Activated naive CD8-positive, alpha-beta T cell treated with anti-CD3 and anti-CD28 coated beads, Interleukin-2, amount 50 U/mL, for 16 hours (primary cell): ENCODE measurements around the gene CELF5.
"Not testable (repeated sequence)": the region's sequence is repeated elsewhere in the genome, so short reads cannot be mapped to it uniquely, and the experiment has no call there.

ENCODE experiments used
- DNase-seq: peaks from one replicate; pipeline ENCODE4 v3.0.0-alpha.2; 2020; ENCODE audit warnings: low read depth, low spot score

CELF5 gene

GRCh38 chr19:3272952-3273351 is 48.5 kb downstream of the CELF5 start:
- no peak for DNase-seq

GRCh38 chr19:3274245-3274941 is 49.9 kb downstream of the CELF5 start:
- no peak for DNase-seq

GRCh38 chr19:3274942-3275582 is 50.6 kb downstream of the CELF5 start:
- peak; percentile 30 for DNase-seq

DNA sequence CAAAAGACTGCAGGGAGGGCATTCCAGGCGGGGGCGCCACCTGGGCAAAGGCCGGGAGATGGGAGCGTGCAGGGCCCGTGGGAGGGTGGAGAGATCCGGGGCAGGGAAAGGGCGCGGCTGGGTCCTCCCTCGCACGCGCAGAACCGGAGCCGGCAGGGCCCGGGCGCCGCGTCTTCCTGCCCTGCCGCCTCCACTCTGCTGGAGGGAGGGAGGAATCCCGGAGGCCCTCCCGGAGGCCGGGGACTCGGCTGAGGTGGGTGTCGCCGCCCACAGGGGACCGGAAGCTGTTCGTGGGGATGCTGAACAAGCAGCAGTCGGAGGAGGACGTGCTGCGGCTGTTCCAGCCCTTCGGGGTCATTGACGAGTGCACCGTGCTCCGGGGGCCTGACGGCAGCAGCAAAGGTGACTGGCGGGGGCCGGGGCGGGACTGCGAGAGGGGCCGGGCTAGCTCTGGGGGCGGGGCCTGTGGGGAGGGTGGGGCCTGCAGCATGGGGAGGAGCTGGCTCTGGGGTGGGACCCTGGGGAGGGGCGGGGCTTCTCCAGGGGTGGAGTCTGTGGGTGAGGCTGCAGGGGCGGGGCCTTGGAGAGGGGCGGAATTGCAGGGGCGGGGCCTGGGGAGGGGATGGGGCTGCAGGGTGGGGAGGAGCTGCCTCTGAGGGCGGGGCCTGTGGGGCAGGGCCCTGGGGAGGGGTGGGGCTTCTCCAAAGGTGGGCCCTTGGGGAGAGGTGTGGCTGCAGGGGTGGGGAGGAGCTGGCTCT is 51.3 kb downstream of the CELF5 start:
- peak; percentile 91 for DNase-seq

DNA sequence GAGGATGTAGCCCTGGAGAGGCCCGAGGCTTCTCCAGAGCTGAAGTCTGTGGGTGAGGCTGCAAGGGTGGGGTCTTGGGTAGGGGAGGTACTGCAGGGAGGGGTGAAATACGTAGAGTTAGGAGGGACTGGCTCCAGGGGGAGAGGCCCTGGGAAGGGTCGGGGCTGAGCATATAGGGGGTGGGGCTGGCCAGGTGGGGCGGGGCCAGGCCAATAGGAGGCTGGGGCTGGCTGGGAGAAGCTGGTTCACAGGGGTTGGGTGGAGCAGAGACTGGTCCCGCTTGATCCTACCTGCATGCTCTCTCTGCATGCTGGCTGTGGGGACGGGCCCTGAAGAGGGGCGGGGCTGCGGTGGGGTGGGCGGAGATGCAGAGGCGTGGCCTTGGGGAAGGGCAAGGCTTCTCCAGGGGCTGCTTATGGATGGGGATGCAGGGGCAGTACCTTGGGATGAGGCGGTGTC is 51.9 kb downstream of the CELF5 start:
- no peak for DNase-seq

DNA sequence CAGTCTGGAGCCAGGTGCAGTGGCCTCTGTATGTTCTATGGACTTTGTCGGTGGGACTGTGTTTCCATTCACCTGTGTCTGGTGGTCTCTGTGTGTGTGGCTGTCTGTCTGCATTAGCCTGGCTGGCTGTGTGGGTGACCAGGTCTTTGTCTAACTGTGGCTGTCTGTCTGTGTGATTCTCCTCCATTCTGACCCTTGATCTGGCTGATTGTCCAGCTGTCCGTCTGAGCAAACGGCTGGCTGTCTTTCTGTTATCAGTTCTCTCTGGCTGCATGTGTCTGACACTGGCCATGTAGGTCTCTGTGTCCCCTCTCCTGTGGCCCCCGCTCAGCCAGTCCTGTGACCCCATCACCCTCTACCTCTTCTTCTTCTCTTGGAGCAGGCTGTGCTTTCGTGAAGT is 53.2 kb downstream of the CELF5 start:
- DNase-seq: no peak

- DNase-seq: no peak
Measured at GRCh38 chr19:3278294-3278693, 53.8 kb downstream of the CELF5 start.

GRCh38 chr19:3278749-3279148 is 54.3 kb downstream of the CELF5 start:
- no peak for DNase-seq

- no peak for DNase-seq
Measured at GRCh38 chr19:3279306-3279705, 54.8 kb downstream of the CELF5 start.

- DNase-seq: no peak
Measured at GRCh38 chr19:3281026-3281425, 56.6 kb downstream of the CELF5 start.

- no peak for DNase-seq
Measured at GRCh38 chr19:3282155-3282554, 57.7 kb downstream of the CELF5 start.

DNA sequence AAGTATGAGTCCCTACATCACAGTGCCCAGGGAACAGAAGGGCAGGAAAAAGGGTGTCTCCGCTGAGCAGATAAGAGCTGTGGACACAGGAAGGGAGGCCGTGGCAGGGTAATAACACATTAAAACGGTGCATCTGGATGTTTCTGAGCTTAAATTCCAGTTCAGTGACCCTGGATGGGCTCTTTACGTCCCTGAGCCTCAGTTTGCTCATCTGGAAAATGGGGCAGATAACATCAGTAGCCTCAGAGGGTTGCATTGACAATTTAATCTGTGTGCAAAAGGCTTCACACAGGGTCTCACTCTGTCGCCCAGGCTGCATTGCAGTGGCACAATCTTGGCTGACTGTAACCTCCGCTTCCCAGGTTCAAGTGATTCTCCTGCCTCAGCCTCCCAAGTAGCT is 58.1 kb downstream of the CELF5 start:
- no peak for DNase-seq

DNA sequence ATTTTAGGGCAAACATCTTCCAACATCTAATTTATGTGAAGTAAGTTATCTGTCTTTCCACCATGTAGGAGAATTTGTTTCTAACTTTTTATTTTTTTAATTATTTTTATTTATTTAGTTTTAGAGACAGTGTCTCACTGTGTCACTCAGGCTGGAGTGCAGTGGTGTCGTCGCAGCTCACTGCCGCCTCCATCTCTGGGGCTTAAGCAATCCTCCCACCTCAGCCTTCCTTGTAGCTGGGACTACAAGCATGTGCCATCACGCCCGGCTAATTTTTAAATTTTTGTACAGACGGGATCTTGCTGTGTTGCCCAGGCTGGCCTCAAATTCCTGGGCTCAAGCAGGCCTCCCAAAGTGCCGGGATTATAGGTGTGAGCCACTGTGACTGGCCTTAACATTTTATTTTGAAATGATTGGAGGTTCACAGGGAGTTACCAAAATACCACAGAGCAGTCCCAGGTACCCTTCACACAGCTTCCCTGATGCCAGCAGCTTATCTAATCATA is 58.8 kb downstream of the CELF5 start:
- no peak for DNase-seq

- no peak for DNase-seq
Measured at GRCh38 chr19:3283886-3284657, 59.6 kb downstream of the CELF5 start.

DNA sequence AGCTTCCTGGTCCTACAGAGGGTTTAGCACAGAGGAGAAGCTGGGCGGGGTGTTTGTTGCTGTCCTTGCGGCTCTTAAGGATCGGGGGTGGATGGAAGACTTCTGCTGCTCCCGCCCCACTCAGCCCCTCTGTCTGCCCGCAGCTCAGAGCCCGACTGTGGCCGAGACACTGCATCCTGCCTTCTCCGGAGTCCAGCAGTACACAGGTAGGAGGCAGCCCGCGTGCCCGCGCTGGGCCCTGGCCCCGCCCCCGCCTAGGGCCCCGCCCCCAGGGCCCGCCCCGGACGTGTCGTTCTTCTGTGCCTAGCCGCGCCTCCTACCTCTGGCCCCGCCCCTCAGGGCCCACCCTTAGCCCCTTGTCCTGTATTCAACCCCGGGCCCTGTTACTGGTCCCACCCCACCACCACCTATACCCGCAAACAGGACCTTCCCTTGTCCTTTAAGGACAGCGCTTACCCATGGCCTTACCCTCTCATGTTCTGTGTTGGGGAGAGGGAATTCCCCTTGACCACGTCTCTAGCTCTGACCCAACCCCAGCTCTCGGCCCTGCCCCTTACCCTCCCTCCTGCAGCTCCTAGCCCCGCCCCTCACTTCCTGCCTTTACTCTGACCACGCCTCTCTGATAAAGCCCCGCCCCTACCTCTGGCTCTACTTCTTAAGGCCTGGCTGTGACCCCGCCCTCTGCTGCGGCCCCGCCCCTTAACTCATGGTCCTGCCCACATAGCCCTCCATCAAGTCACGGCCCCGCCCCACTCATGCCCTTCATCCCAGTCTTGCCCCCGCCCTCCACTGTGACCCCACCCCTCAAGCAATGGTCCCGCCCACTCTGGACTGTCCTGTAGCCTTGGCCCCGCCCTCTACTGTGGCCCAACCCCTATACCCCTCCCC is 60.5 kb downstream of the CELF5 start:
- DNase-seq: peak; percentile 52

- DNase-seq: peak; percentile 28
Measured at GRCh38 chr19:3285647-3286176, 61.3 kb downstream of the CELF5 start.

DNA sequence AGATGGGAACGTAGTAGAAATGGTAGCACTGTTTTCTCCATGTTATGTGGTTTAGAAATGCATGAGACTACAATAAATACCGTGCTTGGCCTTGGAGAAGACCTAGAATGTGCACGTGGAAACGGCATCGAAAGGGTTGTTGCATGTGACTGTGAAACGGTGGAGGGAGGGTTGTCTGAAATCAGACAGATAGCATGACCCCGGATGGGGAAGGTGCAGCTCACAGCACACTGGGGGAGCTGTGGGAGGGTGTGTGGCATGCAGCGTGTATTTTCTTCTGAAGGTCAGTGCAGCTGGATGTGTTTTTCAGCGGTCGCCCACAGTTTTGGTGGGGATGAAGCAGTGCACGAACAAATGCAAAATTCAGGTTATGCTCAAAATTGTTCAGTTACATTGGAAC is 63.4 kb downstream of the CELF5 start:
- no peak for DNase-seq

DNA sequence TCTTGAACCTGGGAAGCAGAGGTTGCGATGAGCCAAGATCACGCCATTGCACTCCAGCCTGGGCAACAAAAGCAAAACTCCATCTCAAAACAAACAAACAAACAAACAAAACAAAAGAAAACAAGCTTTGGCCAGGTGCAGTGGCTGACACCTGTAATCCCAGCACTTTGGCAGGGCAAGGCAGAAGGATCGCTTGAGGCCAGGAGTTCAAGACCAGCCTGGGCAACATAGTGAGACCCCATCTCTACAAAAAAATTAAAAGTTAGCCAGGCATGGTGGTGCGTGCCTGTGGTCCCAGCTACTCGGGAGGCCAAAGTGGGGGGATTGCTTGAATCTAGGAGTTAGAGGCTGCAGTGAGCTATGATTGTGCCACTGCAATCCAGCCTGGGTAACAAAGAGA is 64.0 kb downstream of the CELF5 start:
- DNase-seq: not testable (repeated sequence)

DNA sequence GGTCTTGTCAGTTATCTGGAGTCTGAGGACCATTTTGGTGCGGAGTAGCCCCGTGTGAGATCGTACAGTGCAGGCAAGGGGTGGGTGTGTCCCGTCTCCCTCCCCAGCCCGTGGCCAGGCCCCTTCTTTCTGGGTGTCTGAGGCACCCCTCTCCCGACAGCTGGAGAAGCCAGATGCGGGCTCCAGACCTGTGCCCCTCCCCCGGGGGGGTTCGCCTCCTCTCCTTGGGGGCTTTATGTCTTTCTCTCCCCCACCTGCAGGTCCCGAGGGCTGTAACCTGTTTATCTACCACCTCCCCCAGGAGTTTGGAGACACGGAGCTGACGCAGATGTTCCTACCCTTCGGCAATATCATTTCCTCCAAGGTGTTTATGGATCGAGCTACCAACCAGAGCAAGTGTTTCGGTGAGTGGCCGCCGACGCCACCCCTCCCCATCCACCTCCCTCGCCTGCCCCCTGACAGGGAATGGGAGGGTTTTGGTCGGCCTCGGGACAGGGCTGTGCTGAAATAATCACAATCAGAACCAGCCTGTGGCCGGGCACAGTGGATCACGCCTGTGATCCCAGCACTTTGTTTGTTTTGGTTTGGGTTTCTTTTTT is 65.6 kb downstream of the CELF5 start:
- no peak for DNase-seq

- not testable (repeated sequence) for DNase-seq
Measured at GRCh38 chr19:3290858-3291257, 66.4 kb downstream of the CELF5 start.
